HG02571 (cell line): ENCODE data around the gene PPFIA3.
"Not testable (repeated sequence)": the region's sequence is repeated elsewhere in the genome, so short reads cannot be mapped to it uniquely, and the experiment has no call there.

Experiments
- ATAC-seq: cut with Tn5 transposase; IDR thresholded peaks from one replicate; pipeline ENCODE4 v1.9.1; 2021; ENCODE audit warnings: mild to moderate bottlenecking, moderate library complexity; ENCODE audit not compliant: unreplicated experiment

Gene PPFIA3

DNA sequence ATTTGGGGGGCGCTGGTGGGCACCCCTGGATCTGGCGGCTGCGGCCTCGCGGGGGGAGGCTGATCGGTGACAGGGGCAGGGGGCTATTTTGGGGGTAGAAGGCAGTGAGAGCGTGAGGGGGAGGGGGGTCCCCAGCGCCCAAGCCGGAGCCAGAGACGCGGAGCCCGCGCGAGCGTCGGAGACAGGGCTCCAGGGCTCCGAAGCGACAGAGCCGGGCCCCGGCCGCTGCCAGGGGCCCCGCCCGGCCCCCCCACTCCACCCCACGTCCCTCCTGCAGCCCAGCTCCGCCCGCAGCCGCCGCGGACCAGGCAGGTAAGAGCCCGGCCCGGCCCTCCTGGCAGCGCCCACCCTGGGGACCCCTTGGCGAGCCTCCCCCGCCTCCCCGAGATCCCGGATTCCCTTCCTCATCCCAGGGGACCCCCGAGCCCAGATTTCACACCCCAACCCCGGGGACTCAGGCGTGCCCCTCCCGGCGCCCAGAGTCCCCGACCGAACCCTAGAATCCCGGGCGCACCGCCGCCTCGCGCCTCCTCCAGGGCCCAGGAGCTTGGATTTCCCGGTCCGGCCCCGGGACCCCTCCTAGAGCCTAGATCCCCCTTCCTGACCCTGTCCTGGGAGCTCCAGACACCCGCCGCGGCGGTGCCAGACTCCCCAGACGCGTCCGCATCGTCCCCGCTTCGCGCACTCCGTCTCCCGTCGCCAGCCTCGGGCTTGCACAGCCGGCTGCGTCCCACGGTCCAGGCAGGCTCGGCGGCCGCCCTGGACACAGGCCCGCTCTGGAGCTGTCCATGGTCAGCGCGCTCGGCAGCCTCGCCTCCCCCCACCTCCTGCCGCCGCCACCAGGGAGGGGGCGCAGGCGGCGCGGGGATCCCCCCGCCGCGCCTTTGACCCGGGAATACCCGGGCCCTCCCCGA lies at the start of gene PPFIA3:
PPFIA3 (plus strand) TSS at position 134 of the 914 bp plus-strand sequence. CDS start 8,330 bp downstream, outside the sequence.
- no peak for ATAC-seq

DNA sequence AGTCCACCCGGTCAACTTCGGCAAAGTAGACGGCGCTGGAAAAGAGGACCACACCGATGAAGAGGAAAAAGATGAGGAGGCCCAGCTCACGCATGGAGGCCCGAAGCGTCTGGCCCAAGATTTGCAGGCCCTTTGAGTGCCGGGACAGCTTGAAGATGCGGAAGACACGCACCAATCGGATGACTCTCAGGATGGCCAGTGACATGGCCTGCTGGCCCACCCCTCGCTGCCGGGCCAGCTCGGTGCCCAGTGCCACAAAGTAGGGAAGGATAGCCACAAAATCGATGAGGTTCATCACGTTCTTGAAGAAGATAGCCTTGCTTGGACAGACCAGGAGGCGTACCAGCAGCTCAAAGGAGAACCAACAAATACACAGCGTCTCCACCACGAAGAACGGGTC lies 48.9 kb upstream of the PPFIA3 start:
- ATAC-seq, result no peak

DNA sequence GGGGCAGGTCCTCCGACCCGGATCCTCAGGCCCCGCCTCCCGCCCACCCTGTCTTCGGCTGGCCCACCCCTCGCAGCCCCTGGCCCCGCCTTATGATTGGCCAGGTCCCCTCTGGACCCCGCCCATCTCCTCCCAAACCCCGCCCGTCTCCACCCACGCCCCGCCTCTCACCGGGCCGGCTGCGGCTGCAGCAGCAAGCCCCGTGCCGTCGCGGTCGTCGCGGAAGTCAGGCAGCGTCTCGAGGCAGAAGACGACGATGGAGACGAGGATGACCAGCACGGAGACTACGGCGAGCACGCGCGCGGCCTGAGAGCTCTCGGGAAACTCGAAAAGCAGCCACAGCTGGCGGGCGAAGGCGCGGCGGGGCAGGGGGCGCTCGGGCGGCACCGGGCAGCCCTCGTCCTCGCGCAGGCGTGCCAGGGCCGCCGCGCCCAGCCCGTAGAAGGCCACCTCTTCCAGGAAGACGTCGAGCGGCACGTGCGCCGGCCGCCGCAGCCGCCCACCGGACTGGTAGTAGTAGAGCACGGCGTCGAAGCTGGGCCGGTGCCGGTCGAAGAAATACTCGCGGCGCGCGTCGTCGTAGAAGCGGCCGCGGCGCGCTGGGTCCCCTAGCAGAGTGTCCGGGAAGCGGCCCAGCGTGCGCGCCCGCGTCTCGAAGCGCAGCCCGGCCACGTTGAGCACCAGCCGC lies 47.3 kb upstream of the PPFIA3 start:
- no peak for ATAC-seq

DNA sequence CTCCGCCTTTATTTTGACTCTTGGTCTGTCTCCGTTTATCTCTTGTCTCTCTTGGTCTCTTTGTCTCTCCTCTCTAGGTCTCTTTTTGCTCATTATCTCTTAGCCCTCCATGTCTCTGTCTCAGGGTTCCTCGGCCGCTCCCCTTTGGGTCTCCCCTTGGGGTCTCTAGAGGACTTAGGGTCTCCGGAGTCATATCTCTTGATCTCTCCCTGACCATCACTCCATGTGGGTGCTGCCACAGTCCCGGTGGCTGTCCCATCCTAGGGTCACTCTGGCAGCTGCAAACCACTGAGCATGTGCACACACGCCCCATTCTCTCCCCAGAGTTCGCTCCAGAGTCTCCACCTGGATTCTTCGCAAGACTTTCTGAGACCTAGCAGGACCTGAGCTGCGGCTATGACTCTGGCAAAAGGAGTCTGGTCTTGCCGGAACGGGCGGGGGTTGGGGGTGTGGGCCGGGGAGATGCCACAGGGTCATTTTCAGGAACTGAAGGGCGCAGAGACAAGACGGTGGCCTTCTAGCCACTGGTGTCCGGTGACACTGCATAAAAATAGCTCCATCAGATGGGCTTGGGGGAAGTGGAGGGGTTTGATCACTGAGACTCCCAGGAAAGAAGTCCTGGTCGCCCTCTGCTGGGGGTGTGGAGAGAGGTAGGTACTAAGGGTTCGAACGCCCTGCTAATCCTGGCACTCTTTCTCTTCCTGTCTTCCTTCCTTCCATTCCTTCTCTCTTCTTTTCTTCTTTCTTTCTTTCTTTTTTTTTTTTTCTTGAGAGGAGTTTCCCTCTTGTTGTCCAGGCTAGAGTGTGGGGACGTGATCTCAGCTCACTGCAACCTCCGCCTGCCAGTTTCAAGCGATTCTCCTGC lies 45.6 kb upstream of the PPFIA3 start:
- ATAC-seq, result no peak

DNA sequence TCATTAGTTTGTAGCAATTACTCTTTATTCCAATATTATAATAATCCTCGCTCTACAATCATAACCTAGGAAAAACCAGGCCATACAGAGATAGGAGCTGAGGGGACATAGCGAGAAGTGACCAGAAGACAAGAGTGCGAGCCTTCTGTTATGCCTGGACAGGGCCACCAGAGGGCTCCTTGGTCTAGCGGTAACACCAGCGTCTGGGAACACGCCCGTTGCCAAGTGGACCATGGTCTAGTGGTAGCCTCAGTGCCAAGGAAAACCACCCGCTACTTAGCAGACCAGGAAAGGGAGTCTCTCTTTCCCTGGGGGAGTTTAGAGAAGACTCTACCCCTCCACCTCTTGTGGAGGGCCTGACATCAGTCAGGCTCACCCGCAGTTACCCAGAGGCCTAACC lies 44.5 kb upstream of the PPFIA3 start:
- ATAC-seq, result not testable (repeated sequence)

DNA sequence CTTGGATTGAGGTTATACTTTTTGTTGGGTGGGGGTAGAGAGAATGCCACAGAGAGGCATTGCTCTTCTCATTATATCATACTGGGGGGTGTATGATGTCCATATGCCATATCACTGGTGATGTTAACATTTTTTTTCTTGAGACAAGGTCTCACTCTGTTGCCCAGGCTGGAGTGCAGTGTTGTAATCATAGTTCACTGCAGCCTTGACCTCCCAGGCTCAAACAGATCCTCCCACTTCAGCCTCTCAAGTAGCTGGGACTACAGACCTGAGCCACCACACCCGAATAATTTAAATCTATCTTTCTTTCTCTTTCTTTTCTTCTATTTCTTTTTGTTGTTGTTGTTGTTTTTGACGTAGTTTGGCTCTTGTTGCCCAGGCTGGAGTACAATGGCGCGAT lies 39.0 kb upstream of the PPFIA3 start:
- no peak for ATAC-seq

DNA sequence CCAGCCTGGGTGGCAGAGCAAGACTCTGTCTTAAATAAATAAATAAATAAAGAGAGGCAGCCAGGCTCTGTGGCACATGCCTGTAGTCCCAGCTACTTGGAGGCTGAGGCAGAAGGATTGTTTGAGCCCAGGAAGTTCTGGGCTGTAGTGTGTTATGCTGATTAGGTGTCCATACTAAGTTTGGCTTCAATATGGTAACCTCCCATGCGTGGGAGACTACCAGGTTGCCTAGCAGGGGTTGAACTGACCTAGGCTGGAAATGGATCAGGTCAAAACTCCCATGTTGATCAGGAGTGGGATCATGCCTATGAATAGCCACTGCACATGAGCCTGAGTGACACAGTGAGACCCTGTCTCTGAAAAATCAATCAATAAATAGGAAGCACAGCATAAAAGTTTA lies 38.1 kb upstream of the PPFIA3 start:
- no peak for ATAC-seq

DNA sequence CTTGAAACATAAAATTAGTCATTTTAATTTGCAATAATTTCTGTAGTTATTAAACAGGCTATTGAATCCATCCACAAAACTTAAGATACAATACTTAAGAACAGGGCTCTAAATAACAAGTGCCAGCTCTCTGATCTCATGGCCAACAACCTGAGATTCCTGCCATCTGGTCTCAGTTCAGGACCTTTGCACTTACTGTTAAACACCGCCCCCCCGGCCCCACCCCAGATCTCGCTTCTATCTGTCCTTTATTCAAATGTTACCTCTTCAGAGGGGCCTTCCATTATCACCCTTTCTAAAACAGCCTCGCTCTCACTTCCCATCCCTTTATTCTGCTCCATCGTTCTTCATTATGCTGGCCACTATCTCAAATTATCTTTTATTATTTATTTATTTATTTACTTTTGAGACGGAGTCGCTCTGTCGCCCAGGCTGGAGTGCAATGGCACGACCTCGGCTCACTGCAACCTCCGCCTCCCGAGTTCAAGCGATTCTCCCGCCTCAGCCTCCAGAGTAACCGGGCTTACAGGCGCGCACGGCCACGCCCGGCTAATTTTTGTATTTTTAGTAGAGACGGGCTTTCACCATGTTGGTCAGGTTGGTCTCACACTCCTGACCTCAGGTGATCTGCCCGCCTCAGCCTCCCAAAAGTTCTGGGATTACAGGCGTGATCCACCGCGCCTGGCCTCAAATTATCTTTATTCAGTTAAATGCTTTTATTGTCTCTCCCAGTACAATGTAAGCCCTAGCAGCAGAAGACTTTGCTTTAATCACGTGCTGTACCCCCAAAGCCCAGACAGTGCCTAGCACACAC lies 34.9 kb upstream of the PPFIA3 start:
- no peak for ATAC-seq

DNA sequence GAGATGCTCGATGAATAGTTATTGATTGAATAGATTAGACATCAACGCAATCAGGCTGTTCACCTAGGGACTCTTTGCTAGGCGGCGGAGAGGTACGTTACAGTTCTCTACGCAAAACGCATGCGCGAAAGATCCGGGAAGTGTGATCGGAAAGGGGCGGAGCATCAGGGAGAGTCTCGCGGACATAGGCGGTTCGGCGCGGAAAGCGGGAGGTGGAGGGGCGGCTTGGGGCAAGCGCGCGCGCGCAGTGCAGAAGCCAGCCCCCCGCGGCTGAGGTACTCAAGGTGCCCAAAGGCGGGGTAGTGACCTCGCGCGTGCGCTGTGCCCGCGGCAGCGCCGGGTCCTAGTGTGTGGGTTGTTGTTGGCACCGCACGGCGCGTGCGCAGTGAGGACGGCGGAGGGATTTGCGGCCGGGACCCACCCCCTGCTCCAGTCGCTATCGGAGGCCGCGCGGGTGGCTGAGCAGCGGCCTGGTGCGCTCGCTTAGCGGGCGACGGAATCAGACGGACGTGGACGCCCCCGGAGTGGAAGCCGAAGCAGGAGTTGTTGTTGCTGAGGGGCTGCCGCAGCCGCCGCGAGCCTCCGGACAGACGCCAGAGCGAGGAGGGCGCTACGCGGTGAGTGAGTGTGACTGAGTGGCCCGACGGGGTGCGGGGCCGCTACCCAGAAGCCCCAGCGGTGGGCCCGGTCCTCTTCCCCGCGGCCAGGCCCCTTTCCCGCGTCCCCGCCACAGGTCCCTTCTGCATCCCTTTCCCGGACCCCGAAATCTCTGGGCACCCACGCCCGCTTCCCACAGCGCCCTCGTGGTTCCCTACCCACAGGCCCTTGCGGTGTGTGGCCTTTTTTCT lies 34.1 kb upstream of the PPFIA3 start, which contains the start of gene SNRNP70:
SNRNP70 (plus strand) TSS at position 432 of the 848 bp plus-strand sequence. CDS start 964 bp downstream, outside the sequence.
- ATAC-seq, result peak; percentile 86

DNA sequence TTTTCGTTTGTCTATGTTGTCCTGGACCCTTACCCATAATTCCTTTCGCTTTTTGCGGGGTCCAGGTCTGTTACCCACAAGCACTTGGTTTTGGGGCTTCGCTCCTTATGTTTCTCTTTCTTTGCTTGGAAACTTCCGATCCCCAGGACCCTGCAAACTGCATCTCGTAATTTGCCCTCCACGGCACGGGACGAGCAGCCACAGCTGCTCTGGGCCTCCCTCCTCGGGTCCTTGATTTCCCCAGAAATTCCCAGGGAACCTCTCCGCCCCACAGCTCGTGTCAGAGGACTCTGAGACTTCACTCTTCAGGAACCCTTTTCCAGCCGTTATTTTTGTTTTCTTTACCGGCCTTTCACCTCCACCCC lies 33.5 kb upstream of the PPFIA3 start:
- ATAC-seq, result no peak

DNA sequence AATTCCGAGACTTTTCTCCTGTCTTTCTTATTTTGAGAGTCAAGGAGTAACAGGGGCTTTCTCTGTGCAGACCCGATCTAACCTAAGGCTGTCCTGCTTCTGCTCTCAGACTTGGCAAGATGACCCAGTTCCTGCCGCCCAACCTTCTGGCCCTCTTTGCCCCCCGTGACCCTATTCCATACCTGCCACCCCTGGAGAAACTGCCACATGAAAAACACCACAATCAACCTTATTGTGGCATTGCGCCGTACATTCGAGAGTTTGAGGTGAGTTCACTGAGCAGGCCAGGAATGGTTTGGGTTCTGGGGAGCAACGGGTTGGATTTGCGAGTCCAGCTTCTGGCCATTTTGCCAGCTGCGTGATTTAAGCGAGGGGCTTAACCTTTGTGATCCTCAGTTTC lies 33.0 kb upstream of the PPFIA3 start:
- ATAC-seq, result no peak

DNA sequence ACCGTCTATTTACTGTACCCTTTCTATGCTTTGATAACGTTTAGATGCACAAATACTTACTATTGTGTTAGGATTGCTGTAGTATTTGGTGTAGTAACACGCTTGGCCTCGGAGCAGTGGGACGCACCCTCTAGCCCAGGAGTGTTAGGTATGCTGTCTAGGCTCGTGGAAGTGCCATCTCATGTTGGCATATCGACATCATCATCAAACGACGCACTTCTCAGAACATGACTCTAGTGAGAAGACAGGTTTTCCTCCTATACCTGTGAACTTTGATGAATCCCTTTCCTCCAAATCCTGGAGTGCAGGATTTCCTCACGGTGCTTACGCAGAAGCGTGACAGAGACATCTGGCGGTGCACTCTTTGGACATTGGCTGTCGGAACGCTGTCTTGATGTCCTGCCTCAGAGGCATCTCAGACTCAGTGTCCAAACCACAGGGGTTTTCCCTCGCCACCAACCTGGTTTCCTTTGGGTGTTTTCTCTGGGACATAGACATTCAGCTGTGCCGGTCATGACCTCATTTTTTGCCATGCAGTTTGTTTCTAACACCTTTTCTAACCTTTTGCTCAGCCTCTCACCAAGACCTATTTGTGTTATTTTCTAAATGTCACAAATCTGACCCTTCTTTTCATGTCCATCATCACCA lies 27.8 kb upstream of the PPFIA3 start:
- no peak for ATAC-seq

DNA sequence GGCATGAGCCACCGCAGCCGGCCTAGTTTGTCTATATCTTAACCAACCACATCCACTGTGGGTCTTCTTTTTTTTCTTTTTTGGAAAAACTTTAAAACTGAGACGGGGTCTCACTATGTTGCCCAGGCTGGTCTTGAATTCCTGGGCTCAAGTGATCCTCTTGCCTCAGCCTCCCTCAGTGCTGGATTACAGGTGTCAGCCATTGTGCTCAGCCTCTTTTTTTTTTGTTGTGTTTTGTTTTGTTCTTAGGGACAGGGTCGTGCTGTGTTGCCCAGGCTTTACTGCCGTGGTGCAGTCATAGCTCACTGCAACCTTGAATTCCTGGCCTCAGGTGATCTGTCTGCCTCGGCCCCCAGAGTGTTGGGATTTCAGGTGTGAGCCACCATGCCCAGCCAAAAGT lies 26.7 kb upstream of the PPFIA3 start:
- ATAC-seq, result no peak

DNA sequence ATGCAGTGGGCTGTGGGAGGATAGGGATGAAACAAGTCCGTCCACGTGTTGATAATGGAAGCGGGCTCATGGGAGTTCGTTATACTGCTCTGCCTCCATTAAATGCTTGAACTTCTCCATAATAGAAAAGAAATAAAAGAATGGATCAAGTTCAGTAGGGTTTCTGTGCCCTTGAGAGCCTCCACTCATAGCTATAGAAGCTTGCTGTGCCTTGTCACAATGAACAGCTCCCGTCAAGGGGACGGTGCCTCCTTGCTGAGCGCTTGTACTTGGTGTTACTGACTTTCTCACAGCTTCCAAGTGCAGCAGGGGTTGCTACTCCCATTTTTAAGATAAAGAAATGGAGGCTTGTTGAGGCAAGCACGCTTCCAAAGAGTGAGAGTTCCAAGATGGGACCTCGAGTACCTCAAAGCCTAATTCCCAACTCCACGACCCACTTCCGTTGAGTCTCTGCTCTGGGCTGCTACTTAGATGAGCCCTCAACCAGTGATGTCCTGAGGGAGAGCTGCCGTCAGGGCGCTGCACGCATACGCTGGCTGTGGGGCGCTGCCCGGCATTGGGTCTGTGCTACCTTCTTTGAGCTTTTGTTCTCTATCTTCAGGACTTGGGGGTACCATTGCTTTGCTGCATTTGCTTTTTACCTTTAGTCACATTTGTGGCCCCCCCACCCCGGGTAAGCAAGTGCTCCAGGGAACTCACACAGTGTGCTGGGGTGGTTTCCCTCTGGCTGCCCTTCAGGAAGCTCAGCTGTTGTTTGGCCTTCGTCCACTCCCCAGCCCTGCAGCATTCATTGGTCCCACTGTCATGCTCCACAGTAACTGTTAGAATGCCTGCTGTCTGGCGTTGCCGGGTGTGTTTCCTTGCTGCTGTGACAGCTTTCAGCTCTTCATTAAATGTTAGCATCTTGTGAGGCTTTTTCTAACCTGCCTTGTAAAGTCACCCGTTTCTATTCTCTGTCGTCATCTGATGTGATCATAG lies 24.6 kb upstream of the PPFIA3 start:
- ATAC-seq, result no peak

DNA sequence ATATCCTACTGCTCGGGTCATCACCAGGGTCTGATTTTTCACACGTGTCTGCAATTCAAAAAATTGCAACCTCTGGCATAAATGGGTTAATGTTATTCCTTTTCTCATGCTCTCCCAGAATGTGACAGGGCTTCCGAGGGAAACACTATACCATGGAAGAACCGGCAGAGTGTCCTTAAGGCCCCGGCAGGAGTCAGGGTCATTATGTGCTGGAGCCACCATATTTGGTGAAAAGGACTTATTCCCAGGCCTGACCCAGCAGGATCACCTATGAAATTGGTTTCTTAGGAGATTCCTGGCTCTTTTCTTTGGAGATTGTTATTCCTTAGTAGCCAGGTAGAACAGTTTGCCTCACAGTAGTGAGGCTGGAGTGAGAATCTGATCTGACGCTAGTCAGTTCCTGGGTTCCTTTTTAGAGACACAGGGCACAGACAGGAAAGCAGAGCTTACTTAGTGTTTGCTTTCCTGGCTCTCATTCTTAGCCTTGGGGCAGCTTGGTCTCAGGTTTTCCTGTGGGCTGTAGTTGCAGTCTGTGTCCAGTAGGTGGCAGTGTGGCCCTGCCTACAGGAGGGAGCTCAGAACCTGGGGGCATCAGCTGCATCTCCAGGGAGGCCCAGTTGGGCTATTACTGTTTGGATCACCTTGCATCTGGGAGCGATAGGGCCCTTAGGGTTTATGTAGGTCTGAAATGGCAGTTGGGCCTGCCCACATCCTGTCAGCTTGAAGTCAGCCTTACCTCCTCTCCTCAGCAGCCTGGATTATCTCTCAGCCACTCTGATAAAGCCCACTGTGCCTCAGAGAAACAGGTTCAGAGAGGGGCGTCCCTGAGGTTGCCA lies 21.7 kb upstream of the PPFIA3 start:
- ATAC-seq, result no peak

DNA sequence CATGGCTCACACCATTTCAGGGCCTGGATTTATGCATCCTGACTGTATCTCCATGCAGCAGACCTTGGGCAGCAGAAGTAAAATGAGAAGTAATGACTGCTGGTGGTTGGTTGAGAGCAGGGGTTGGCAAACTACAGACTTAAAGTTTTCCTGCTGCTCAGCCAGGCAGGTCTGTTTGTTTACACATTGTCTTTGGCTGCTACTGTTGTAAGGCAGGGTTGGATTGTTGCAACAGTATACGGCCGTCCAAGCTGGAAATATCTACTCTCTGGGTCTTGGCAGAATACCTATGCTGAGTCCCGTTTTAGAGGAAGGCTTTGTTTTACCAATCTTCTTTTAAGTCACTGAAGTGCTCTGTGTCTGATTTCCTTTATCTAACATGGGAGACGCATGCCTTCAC lies 20.5 kb upstream of the PPFIA3 start:
- no peak for ATAC-seq

DNA sequence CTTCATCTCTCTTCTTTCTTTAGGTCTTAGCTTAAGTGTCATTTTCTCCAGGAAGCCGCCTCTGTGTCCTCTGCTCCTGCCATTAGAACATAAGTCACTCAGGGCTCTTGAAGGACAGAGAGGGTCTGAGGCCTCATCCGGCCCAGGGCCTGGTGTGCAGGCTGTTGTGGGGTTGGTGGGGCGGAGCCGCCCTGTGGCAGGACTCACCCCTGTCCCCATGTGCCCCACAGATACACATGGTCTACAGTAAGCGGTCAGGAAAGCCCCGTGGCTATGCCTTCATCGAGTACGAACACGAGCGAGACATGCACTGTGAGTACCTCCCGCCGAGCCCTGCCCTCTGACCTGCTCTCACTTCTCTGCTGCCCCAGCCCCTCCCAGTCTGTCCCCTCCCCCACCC lies 18.2 kb upstream of the PPFIA3 start:
- ATAC-seq, result no peak
